SK-N-MC (cell line): ENCODE measurements around the gene TOX2.

Source experiments
- EZH2 ChIP-seq: fragments of 200-600 bp; sonication (generic); IDR thresholded peaks from one replicate; pipeline ENCODE4 v1.6.1; 2017; ENCODE audit warnings: antibody characterized with exemption
- FOXP2 ChIP-seq: optimal IDR thresholded peaks from 2 replicates; pipeline ENCODE3; 2011; ENCODE audit warnings: mild to moderate bottlenecking, moderate library complexity; ENCODE audit not compliant: insufficient read depth; ENCODE audit errors: extremely low read length, control extremely low read depth
- POLR2AphosphoS5 ChIP-seq: IDR thresholded peaks from 2 replicates; pipeline ENCODE4 v1.6.1; 2012; ENCODE audit warnings: mild to moderate bottlenecking, low read depth, low read length, borderline replicate concordance

- TF ChIP-seq POLR2AphosphoS5 (no peak), EZH2 (no peak), FOXP2 (no peak)
Observed at GRCh38 chr20:43959920-43960227, 45.2 kb downstream of the TOX2 start.
